ENCODE data around the gene RAB14. TPM values are rescaled to one million over a fixed set of nuclear protein-coding genes. Genes with fewer than 3 reads are reported as not detected.
"Not testable (repeated sequence)": the region's sequence is repeated elsewhere in the genome, so short reads cannot be mapped to it uniquely, and the experiment has no call there.

RAB14 gene
- total and polyA plus RNA-seq, 2 donors (not counting 1 experiment from before 2014, with no cell fraction given), result 29.1 to 46.6 TPM

DNA sequence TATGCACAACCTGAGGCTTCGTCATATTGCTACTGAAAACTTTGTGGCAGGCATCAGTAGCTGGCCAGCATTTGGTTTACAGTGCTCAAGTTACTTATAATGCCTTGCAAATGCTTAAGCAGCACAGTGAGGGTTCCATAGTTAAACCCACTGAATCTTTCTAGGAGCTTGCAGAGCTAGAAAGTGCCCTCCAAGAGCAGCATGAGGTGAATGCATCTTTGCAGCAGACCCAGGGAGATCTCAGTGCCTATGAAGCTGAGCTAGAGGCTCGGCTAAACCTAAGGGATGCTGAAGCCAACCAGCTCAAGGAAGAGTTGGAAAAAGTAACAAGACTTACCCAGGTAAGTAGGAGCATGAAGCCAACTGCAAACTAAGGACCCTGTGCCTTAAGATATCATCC is 66.0 kb downstream of the RAB14 start:
- Histone ChIP-seq H3K4me3 (replicated peaks in 1 of 4; ENCODE audit: control extremely low read depth in 1 of 4, insufficient read depth in 1 of 4, low read depth in 3 of 4, low read length in 4 of 4) (no peak overlapping the region), H3K27me3 (ENCODE audit: control insufficient read depth, insufficient read depth, low read length) (no peaks in the 10 kb centered on the region), H3K36me3 (ENCODE audit: control insufficient read depth, insufficient read depth, low read length) (no peaks in the 10 kb centered on the region), H3K9me3 (ENCODE audit: control insufficient read depth, insufficient read depth, low read depth, low read length) (no peaks in the 10 kb centered on the region), H3K9ac (ENCODE audit: insufficient read depth, low read length) (no peak overlapping the region), H4K20me1 (ENCODE audit: control insufficient read depth, extremely low read depth, insufficient read depth, low read length) (no peaks in the 10 kb centered on the region), H3K4me1 (ENCODE audit: control insufficient read depth, extremely low read depth, insufficient read depth, low read length) (no peaks in the 10 kb centered on the region), H3K27ac (ENCODE audit: insufficient read depth, low read length) (no peak overlapping the region), H3K4me2 (ENCODE audit: extremely low read depth, insufficient read depth, low read length) (no peak overlapping the region), H2AFZ (ENCODE audit: low read length) (no peak overlapping the region), H3K79me2 (ENCODE audit: control insufficient read depth, insufficient read depth, low read length) (no peaks in the 10 kb centered on the region)
- DNase-seq (ENCODE audit: low read depth in 2 of 2), result no peak
- no peak for TF ChIP-seq EZH2 (IDR thresholded peaks at IDR 0.05; ENCODE audit: low read length, missing control alignments)
- TF ChIP-seq, protein P1, sequence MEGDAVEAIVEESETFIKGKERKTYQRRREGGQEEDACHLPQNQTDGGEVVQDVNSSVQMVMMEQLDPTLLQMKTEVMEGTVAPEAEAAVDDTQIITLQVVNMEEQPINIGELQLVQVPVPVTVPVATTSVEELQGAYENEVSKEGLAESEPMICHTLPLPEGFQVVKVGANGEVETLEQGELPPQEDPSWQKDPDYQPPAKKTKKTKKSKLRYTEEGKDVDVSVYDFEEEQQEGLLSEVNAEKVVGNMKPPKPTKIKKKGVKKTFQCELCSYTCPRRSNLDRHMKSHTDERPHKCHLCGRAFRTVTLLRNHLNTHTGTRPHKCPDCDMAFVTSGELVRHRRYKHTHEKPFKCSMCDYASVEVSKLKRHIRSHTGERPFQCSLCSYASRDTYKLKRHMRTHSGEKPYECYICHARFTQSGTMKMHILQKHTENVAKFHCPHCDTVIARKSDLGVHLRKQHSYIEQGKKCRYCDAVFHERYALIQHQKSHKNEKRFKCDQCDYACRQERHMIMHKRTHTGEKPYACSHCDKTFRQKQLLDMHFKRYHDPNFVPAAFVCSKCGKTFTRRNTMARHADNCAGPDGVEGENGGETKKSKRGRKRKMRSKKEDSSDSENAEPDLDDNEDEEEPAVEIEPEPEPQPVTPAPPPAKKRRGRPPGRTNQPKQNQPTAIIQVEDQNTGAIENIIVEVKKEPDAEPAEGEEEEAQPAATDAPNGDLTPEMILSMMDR (conservative IDR thresholded peaks at IDR 0.05 in 1 of 2, IDR thresholded peaks at IDR 0.05 in 1 of 2; ENCODE audit: low read depth in 1 of 2, low read length in 2 of 2), result no peak

DNA sequence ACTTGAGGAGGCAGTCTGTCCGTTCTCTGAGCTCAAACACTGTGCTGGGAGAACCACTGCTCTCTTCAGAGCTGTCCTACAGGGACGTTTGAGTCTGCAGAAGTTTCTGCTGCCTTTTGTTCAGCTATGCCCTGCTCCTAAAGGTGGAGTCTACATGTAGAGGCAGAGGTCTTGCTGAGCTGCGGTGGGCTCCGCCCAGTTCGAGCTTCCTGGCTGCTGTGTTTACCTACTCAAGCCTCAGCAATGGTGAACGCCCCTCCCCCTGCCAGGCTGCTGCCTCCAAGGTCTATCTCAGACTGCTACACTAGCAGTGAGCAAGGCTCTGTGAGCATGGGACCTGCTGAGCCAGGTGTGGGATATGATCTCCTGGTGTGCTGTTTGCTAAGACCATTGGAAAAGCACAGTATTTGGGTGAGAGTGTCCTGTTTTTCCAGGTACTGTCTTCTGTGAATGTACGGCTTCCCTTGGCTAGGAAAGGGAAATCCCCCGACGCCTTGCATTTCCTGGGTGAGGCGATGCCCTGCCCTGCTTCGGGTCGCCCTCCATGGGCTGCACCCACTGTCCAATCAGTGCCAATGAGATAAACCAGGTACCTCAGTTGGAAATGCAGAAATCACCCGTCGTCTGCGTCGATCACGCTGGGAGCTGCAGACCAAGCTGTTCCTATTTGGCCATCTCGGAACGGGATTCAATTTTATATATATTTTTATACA is 68.4 kb downstream of the RAB14 start:
- Histone ChIP-seq H4K20me1 (ENCODE audit: control insufficient read depth, extremely low read depth, insufficient read depth, low read length) (no peaks in the 10 kb centered on the region), H3K9me3 (ENCODE audit: control insufficient read depth, insufficient read depth, low read depth, low read length) (no peaks in the 10 kb centered on the region), H3K27ac (ENCODE audit: insufficient read depth, low read length) (no peak overlapping the region), H3K4me3 (replicated peaks in 1 of 4; ENCODE audit: control extremely low read depth in 1 of 4, insufficient read depth in 1 of 4, low read depth in 3 of 4, low read length in 4 of 4) (no peak overlapping the region), H3K9ac (ENCODE audit: insufficient read depth, low read length) (no peak overlapping the region), H3K36me3 (ENCODE audit: control insufficient read depth, insufficient read depth, low read length) (no peaks in the 10 kb centered on the region), H3K4me1 (ENCODE audit: control insufficient read depth, extremely low read depth, insufficient read depth, low read length) (no peaks in the 10 kb centered on the region), H3K79me2 (ENCODE audit: control insufficient read depth, insufficient read depth, low read length) (no peaks in the 10 kb centered on the region), H2AFZ (ENCODE audit: low read length) (no peak overlapping the region), H3K27me3 (ENCODE audit: control insufficient read depth, insufficient read depth, low read length) (no peaks in the 10 kb centered on the region), H3K4me2 (ENCODE audit: extremely low read depth, insufficient read depth, low read length) (no peak overlapping the region)
- DNase-seq (ENCODE audit: low read depth in 2 of 2), result no peak
- TF ChIP-seq EZH2 (IDR thresholded peaks at IDR 0.05; ENCODE audit: low read length, missing control alignments), result no peak
- TF ChIP-seq, protein P1 (conservative IDR thresholded peaks at IDR 0.05 in 1 of 2, IDR thresholded peaks at IDR 0.05 in 1 of 2; ENCODE audit: low read depth in 1 of 2, low read length in 2 of 2), result no peak

DNA sequence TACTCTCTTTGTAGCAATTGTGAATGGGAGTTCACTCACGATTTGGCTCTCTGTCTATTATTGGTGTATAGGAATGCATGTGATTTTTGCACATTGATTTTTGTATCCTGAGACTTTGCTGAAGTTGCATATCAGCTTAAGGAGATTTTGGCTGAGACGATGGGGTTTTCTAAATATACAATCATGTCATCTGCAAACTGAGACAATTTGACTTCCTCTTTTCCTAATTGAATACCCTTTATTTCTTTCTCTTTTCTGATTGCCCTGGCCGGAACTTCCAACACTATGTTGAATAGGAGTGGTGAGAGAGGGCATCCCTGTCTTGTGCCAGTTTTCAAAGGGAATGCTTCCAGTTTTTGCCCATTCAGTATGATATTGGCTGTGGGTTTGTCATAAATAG is 72.3 kb downstream of the RAB14 start:
- DNase-seq (ENCODE audit: low read depth in 2 of 2); H4K20me1 ChIP-seq (ENCODE audit: control insufficient read depth, extremely low read depth, insufficient read depth, low read length); H3K4me3 ChIP-seq (replicated peaks in 1 of 4; ENCODE audit: control extremely low read depth in 1 of 4, insufficient read depth in 1 of 4, low read depth in 3 of 4, low read length in 4 of 4): not testable (repeated sequence)

More for the DNA sequence above, 72.3 kb downstream of the RAB14 start:
- not testable (repeated sequence) for H3K9ac ChIP-seq (ENCODE audit: insufficient read depth, low read length); H3K4me2 ChIP-seq (ENCODE audit: extremely low read depth, insufficient read depth, low read length); H3K4me1 ChIP-seq (ENCODE audit: control insufficient read depth, extremely low read depth, insufficient read depth, low read length); H3K27me3 ChIP-seq (ENCODE audit: control insufficient read depth, insufficient read depth, low read length); H3K9me3 ChIP-seq (ENCODE audit: control insufficient read depth, insufficient read depth, low read depth, low read length); H3K36me3 ChIP-seq (ENCODE audit: control insufficient read depth, insufficient read depth, low read length); H3K27ac ChIP-seq (ENCODE audit: insufficient read depth, low read length); H3K79me2 ChIP-seq (ENCODE audit: control insufficient read depth, insufficient read depth, low read length); H2AFZ ChIP-seq (ENCODE audit: low read length)

Other genes starting within 250 kb of the RAB14 start
- gene C5, start 151.6 kb downstream of the RAB14 start, total RNA-seq, result 7.3 and 8.2 TPM in 2 replicates
- gene C5, start 151.6 kb downstream of the RAB14 start, polyA plus RNA-seq, result 1.9 and 3.0 TPM in 2 replicates
- 6.2 and 6.8 TPM in 2 replicates for gene CNTRL, start 126.9 kb downstream of the RAB14 start, total RNA-seq
- gene CNTRL, start 126.9 kb downstream of the RAB14 start, polyA plus RNA-seq, result 3.8 and 6.0 TPM in 2 replicates
- 326 and 588 TPM in 2 replicates for gene GSN, start 66.3 kb upstream of the RAB14 start, total RNA-seq
- gene GSN, start 66.3 kb upstream of the RAB14 start, polyA plus RNA-seq, result 388 and 432 TPM in 2 replicates
- 215 and 248 TPM in 2 replicates for gene STOM, start 168.4 kb upstream of the RAB14 start, total RNA-seq
- gene STOM, start 168.4 kb upstream of the RAB14 start, polyA plus RNA-seq, result 224 and 536 TPM in 2 replicates